GM19455 (cell line): ENCODE data around the gene SYPL1.

Experiments
- ATAC-seq: cut with Tn5 transposase; IDR thresholded peaks from one replicate; pipeline ENCODE4 v1.9.1; 2021; ENCODE audit not compliant: unreplicated experiment

SYPL1 gene

DNA sequence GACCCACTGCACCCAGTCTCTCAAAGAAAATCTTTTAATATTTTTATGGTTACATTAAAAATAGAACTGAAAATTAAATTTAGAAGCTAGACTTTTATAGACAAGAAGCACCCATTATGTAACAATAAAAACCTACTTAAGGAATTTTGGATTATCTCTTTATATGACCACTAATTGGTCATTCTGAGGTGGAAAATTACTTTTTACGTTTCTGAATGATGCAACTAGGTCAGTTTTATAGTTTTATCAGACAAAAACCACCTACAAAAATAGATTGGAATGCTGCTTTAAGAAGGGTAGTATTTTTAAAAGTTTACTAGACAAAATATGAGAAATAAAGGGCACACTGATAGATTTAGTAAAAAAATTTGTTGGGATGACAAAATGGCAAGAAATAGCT is 16.5 kb downstream of the SYPL1 start:
- ATAC-seq, result no peak

DNA sequence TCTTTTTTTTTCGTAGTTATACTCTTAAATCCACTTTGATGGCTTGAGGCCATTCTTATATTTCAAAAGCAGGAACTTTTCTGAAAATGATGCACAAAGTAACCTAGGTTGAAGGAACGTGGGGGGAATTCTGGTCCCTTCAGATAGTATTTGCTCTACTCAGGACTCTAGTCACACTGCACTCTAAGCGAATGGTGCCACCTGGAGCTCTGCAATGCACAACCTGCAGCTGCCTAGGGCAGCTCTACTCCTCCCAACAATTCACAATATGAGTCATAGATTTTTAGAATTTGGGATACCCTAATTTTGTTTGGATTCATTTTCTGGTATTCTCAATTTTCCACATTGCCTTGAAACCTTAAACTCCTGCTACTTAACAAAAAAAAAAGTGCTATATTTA is 17.3 kb downstream of the SYPL1 start:
- no peak for ATAC-seq

DNA sequence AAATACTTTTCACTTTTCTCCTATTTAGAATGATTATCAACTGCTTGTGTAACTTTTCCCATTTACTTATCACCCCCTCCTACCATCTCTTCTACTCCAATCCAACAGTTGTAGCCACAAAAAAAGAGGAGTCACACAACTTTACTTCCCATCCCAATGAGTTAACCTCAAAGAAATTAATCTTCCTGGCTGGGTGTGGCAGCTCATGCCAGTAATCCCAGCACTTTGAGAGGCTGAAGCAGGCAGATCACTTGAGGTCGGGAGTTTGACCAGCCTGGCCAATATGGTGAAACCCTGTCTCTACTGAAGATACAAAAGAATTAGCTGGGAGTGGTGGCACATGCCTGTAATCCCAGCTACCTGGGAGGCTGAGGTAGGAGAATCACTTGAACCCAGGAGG is 19.9 kb downstream of the SYPL1 start:
- no peak for ATAC-seq

DNA sequence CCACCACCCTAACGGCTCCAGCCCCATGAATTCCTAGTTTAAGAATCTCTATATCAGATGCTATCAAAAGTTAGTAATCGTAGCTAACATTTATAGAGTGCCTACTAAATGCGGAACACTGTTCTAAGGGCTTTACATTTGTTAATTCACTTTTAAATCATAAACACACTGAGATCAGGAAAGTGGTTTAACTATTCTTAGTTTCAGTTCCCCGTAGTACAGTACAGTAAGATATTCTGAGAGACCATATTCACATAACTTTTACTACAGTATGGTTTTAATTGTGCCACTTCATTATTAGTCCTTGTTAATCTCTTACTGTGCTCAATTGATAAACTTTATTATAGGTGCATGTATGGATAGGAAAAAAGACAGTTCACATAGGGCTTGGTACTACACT is 22.5 kb downstream of the SYPL1 start:
- ATAC-seq, result peak; percentile 87

DNA sequence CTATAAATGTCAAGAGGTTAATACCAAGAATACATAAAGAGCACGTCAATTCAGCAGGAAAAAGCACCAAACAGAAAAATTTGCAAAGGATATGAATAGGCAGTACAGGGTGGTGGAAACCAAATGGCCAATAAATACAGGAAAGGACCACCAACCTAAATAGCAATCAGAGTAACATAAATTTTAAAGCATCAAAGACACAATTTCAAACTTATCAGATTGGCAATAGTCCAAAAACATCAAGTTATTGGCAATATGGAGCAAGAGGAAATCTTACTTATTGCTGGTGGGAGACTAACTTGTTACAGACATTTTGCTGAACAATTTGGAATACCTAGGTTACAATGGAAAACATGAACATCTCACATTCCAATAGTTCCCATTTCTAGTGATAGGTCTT is 24.1 kb downstream of the SYPL1 start:
- no peak for ATAC-seq

DNA sequence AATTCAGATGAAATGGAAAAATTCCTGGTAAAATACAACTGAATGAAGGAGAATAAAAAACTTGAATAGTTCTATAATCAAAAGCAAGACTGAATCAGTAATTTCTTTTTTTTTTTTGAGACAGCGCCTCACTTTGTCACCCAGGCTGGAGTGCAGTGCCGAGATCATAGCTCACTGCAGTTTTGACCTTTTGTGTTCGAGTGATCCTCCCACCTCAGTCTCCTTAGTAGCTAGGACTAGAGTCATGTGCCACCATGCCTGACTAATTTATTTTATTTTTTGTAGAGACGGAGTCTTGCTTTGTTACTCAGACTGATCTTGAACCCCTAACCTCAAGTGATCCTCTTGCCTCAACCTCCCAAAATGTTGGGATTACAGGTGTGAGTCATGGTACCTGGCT is 26.1 kb downstream of the SYPL1 start:
- ATAC-seq, result no peak

DNA sequence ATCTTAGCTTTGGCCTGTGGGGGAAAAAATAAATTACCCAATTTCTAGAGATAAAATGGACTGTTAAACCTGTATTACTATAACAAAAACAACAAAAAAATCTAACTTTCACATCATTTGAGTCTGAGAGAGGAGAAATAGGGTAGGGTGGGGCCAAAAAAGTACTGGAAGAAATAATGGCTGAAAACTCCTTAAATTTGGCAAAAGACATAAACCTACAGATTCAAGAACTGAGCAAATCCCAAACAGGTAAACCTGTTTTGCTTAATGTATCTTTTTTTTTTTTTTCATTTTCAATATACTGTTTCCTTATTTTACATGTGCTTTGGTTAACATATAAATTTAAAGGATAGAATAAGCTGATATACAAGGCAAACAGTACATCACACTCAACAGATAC is 27.1 kb downstream of the SYPL1 start:
- no peak for ATAC-seq

- ATAC-seq, result no peak
Observed at GRCh38 chr7:106083717-106084116, 28.4 kb downstream of the SYPL1 start.

- no peak for ATAC-seq
Observed at GRCh38 chr7:106082087-106082854, 29.8 kb downstream of the SYPL1 start.

DNA sequence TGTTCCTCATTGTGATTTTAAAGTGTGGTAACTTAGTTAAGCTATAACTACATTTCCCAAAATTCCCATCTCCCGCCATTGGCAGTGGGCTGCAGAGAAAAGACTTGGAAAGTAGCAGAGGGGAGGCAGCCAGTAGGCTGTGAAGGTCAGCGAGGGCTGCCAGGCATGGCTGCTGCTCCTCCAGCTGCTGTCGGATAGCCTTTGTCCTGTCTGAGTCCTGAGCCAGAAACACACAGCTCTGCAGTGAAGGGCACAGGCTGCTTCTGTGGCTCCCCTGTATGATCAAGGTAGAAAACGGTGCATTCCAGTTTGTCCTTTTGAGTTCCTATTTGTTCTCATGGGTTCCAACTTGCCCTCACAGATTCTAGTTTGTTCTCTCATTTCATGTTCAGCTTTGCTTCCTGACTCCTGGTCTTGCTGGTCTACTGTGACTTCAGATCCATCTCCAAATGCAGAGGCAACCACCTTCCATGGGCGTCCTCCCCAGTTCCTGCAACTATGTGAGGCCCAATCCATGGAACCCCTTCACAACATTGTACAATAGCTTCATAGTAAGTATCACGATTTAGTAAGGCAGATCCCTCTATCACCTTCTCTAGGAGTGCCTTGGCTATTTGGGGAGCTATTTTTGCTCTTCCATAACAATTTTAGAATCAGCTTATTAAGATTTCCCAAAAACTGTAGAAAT is 31.7 kb downstream of the SYPL1 start:
- no peak for ATAC-seq

- no peak for ATAC-seq
Observed at GRCh38 chr7:106076537-106076936, 35.6 kb downstream of the SYPL1 start.

- no peak for ATAC-seq
Observed at GRCh38 chr7:106075937-106076336, 36.2 kb downstream of the SYPL1 start.

GRCh38 chr7:106074257-106074656 is 37.9 kb downstream of the SYPL1 start:
- ATAC-seq, result no peak

DNA sequence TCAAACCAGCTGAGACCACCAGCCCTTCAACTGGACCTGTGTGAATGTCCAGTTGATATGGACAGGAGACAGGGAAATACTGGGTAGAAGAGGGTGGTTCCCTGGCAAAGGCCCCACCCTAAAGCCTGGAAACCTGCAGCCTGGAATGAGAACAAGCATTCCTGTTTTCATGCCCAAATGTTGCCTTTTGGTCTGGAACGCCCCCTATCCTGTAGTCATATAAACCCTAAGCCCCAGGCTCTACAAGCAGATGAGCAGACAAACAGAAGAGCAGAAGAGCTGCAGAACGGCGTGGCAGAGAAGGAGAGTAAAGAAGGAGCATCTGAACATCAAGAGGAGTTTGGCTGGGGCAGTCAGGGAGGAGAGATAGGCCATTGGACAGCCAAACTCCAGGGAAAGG is 38.4 kb downstream of the SYPL1 start:
- no peak for ATAC-seq

- ATAC-seq, result no peak
Observed at GRCh38 chr7:106072715-106073091, 39.4 kb downstream of the SYPL1 start.

DNA sequence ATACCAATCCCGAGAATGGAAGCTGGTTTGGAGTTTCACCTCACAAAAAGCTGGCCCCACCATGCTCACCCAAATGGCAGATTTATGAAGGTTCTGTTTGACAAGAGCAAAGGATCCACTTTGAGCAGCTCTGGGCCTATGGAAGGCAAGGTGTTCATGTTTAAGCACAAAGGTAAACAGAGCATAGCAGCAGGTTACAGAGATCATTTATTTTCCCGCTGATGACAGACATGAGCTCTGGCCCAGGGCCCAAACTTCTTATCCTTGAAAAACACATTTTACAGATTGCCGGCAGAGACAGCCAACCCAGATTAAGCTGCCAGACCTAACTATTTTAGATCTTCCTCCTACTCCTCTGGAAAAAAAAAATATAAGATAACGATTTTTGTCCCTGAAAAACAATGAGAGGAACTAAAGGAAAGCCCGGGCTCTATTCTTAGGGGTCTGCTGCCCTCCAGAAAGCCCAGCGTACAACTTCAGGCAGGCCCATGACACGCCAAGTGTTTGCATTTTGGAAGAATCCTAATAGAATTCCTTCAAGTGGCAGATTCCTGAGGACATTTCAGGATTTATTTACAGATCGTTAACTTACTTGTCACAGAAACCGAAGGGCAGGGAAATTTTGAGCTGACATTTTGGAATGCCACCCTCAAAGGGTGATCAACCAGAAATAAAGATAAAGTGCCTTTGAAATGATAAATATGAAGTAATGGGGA is 40.0 kb downstream of the SYPL1 start:
- ATAC-seq, result peak; percentile 1

DNA sequence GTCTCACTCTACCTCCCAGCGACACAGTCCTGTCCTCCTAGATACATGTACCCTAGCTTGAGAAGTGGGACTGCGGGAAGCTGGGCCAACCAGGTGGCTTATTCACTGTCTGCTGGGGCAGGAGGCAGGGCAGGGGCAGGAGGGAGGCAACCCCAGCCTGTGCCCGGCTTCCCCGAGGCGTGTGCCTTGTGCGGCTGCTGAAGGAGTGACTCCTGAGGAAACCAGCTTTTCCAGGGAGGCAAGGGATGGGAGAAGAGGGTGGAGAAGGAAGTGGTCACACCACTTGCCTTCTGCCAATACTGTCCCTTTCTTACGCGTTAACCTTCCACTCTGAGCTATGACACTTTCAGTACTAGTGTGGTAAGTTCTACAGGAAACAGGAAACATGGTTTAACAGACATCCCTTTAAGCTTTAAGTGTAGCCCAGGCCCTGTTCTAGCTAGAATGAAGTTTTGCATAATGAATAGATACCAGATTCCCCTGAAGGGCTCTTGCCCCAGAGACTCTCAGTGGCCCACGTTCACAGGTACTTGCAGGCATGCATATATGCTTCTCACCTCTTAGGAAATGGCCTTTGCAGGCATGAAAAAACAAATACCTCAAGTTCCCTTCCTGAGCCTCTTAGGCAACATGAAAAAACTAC is 40.6 kb downstream of the SYPL1 start:
- ATAC-seq, result peak; percentile 97

- ATAC-seq, result no peak
Observed at GRCh38 chr7:106070567-106071254, 41.4 kb downstream of the SYPL1 start.

- no peak for ATAC-seq
Observed at GRCh38 chr7:106070201-106070551, 41.9 kb downstream of the SYPL1 start.

- no peak for ATAC-seq
Observed at GRCh38 chr7:106069471-106070200, 42.5 kb downstream of the SYPL1 start.
